ENCODE data around the gene TMSB15B.
"Not testable (repeated sequence)": the region's sequence is repeated elsewhere in the genome, so short reads cannot be mapped to it uniquely, and the experiment has no call there.

Gene TMSB15B

GRCh38 chrX:103941201-103941975 is 21.0 kb upstream of the TMSB15B start:
- no CpG with 5 or more reads among the region's 3 CpGs for WGBS (ENCODE audit: insufficient coverage, insufficient read length)
- Histone ChIP-seq H3K27ac (ENCODE audit: low read length) (no peak overlapping the region), H3K27me3 (ENCODE audit: control insufficient read depth, insufficient read depth, low read length) (no peaks in the 10 kb centered on the region), H3K4me1 (ENCODE audit: control insufficient read depth, insufficient read depth, low read length) (no peaks in the 10 kb centered on the region), H3K9me3 (ENCODE audit: control insufficient read depth, insufficient read depth, low read length) (no peaks in the 10 kb centered on the region), H3K36me3 (ENCODE audit: control insufficient read depth, insufficient read depth, low read length) (no peaks in the 10 kb centered on the region), H3K4me3 (ENCODE audit: low read length) (no peak overlapping the region)
- no peak for DNase-seq (ENCODE audit: low read depth, low spot score)

- WGBS (ENCODE audit: insufficient coverage, insufficient read length), result 100% methylated on average over 1 of the region's 1 CpG
- H3K27me3 ChIP-seq (ENCODE audit: control insufficient read depth, insufficient read depth, low read length), result no peaks in the 10 kb centered on the region
- H3K27ac ChIP-seq (ENCODE audit: low read length), result no peak overlapping the region
- H3K36me3 ChIP-seq (ENCODE audit: control insufficient read depth, insufficient read depth, low read length), result no peaks in the 10 kb centered on the region
- no peaks in the 10 kb centered on the region for H3K9me3 ChIP-seq (ENCODE audit: control insufficient read depth, insufficient read depth, low read length)
- no peak overlapping the region for H3K4me3 ChIP-seq (ENCODE audit: low read length)
- no peak for DNase-seq (ENCODE audit: low read depth, low spot score)
- no peaks in the 10 kb centered on the region for H3K4me1 ChIP-seq (ENCODE audit: control insufficient read depth, insufficient read depth, low read length)
Observed at GRCh38 chrX:103949506-103949905, 12.9 kb upstream of the TMSB15B start.

GRCh38 chrX:103953353-103953752 is 9.1 kb upstream of the TMSB15B start:
- Histone ChIP-seq H3K36me3 (ENCODE audit: control insufficient read depth, insufficient read depth, low read length) (no peaks in the 10 kb centered on the region), H3K27ac (ENCODE audit: low read length) (no peak overlapping the region), H3K4me1 (ENCODE audit: control insufficient read depth, insufficient read depth, low read length) (no peaks in the 10 kb centered on the region), H3K27me3 (ENCODE audit: control insufficient read depth, insufficient read depth, low read length) (no peaks in the 10 kb centered on the region), H3K4me3 (ENCODE audit: low read length) (no peak overlapping the region), H3K9me3 (ENCODE audit: control insufficient read depth, insufficient read depth, low read length) (no peaks in the 10 kb centered on the region)
- WGBS (ENCODE audit: insufficient coverage, insufficient read length), result no CpG with 5 or more reads among the region's 4 CpGs
- no peak for DNase-seq (ENCODE audit: low read depth, low spot score)

DNA sequence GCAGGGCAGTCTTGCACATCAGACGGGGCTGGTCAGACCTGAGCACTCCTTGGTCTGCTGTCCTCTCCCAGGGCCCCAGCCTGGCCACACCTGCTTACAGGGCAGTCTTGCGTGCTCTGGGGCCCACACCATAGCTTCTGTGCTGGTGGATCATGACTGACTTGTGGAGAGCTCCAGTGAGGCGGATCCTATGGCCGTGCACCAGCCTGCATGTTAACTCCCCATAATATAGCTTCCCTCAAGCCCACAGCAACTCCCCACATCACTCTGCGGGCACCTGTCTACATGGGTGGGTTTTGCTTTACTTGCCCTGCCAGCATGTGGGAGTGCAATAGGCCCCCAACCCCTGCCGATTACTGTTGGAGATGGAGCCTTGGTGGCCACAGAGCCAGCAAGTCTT is 8.2 kb upstream of the TMSB15B start:
- no peaks in the 10 kb centered on the region for H3K9me3 ChIP-seq (ENCODE audit: control insufficient read depth, insufficient read depth, low read length)
- H3K4me1 ChIP-seq (ENCODE audit: control insufficient read depth, insufficient read depth, low read length), result no peaks in the 10 kb centered on the region
- no peak overlapping the region for H3K27ac ChIP-seq (ENCODE audit: low read length)
- no peaks in the 10 kb centered on the region for H3K36me3 ChIP-seq (ENCODE audit: control insufficient read depth, insufficient read depth, low read length)
- no peak for DNase-seq (ENCODE audit: low read depth, low spot score)
- WGBS (ENCODE audit: insufficient coverage, insufficient read length), result no CpG with 5 or more reads among the region's 6 CpGs
- no peaks in the 10 kb centered on the region for H3K27me3 ChIP-seq (ENCODE audit: control insufficient read depth, insufficient read depth, low read length)
- H3K4me3 ChIP-seq (ENCODE audit: low read length), result no peak overlapping the region

DNA sequence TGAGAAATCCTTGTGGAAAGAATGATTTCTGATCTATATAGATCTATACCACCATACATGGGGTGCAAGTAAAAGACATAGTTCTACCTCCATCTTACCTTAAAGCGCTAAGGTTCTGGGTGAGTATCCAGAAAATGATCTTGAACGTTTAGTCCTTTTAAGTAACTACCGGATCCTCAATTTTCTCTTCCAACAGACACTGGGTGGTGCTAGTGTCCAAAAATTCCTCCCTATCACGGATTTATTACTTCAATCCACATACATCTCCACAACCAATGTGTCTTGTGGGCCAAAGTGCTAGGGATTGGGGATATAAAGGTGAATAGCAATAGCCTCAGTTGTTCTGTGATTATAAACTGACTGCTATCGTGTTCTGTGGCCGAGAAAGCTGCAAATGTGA is 1.8 kb upstream of the TMSB15B start:
- not testable (repeated sequence) for H3K27ac ChIP-seq (ENCODE audit: low read length); H3K4me3 ChIP-seq (ENCODE audit: low read length); DNase-seq (ENCODE audit: low read depth, low spot score); H3K36me3 ChIP-seq (ENCODE audit: control insufficient read depth, insufficient read depth, low read length); H3K27me3 ChIP-seq (ENCODE audit: control insufficient read depth, insufficient read depth, low read length); H3K9me3 ChIP-seq (ENCODE audit: control insufficient read depth, insufficient read depth, low read length); H3K4me1 ChIP-seq (ENCODE audit: control insufficient read depth, insufficient read depth, low read length)
- no CpG with 5 or more reads among the region's 6 CpGs for WGBS (ENCODE audit: insufficient coverage, insufficient read length)

- not testable (repeated sequence) for H3K36me3 ChIP-seq (ENCODE audit: control insufficient read depth, insufficient read depth, low read length); H3K27ac ChIP-seq (ENCODE audit: low read length); H3K9me3 ChIP-seq (ENCODE audit: control insufficient read depth, insufficient read depth, low read length); H3K27me3 ChIP-seq (ENCODE audit: control insufficient read depth, insufficient read depth, low read length); H3K4me3 ChIP-seq (ENCODE audit: low read length); DNase-seq (ENCODE audit: low read depth, low spot score); H3K4me1 ChIP-seq (ENCODE audit: control insufficient read depth, insufficient read depth, low read length)
- WGBS (ENCODE audit: insufficient coverage, insufficient read length), result no CpG with 5 or more reads among the region's 13 CpGs
Observed at GRCh38 chrX:103983508-103983907, 21.1 kb downstream of the TMSB15B start.

GRCh38 chrX:103999234-103999633 is 36.8 kb downstream of the TMSB15B start:
- no peaks in the 10 kb centered on the region for H3K27me3 ChIP-seq (ENCODE audit: control insufficient read depth, insufficient read depth, low read length)
- no CpG with 5 or more reads among the region's 5 CpGs for WGBS (ENCODE audit: insufficient coverage, insufficient read length)
- DNase-seq (ENCODE audit: low read depth, low spot score), result no peak
- H3K4me1 ChIP-seq (ENCODE audit: control insufficient read depth, insufficient read depth, low read length), result no peaks in the 10 kb centered on the region
- H3K9me3 ChIP-seq (ENCODE audit: control insufficient read depth, insufficient read depth, low read length), result no peaks in the 10 kb centered on the region
- no peak overlapping the region for H3K4me3 ChIP-seq (ENCODE audit: low read length)
- no peaks in the 10 kb centered on the region for H3K36me3 ChIP-seq (ENCODE audit: control insufficient read depth, insufficient read depth, low read length)
- no peak overlapping the region for H3K27ac ChIP-seq (ENCODE audit: low read length)

DNA sequence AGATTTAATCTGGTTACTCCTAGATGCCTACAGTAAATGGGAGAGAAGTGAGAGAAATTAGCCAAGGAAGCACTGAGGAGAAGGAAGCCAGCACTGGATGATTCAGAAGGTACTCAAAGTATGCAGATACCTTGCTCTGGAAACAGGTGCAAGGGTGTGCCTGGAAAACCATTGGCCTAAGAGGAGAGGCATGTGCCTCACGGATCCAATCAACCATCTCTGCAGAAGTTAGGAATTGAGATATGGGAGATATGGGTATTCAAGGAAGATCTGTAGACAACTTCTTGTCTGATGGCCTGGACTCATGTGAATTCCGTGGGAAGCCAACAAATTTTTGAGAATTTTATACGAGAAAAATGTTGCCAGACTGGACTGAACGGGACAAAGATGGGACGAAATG is 46.4 kb downstream of the TMSB15B start:
- WGBS (ENCODE audit: insufficient coverage, insufficient read length), result no CpG with 5 or more reads among the region's 5 CpGs
- DNase-seq (ENCODE audit: low read depth, low spot score), result no peak
- no peaks in the 10 kb centered on the region for H3K9me3 ChIP-seq (ENCODE audit: control insufficient read depth, insufficient read depth, low read length)
- H3K36me3 ChIP-seq (ENCODE audit: control insufficient read depth, insufficient read depth, low read length), result no peaks in the 10 kb centered on the region
- no peak overlapping the region for H3K4me3 ChIP-seq (ENCODE audit: low read length)
- H3K27me3 ChIP-seq (ENCODE audit: control insufficient read depth, insufficient read depth, low read length), result no peaks in the 10 kb centered on the region
- H3K27ac ChIP-seq (ENCODE audit: low read length), result no peak overlapping the region
- H3K4me1 ChIP-seq (ENCODE audit: control insufficient read depth, insufficient read depth, low read length), result no peaks in the 10 kb centered on the region

DNA sequence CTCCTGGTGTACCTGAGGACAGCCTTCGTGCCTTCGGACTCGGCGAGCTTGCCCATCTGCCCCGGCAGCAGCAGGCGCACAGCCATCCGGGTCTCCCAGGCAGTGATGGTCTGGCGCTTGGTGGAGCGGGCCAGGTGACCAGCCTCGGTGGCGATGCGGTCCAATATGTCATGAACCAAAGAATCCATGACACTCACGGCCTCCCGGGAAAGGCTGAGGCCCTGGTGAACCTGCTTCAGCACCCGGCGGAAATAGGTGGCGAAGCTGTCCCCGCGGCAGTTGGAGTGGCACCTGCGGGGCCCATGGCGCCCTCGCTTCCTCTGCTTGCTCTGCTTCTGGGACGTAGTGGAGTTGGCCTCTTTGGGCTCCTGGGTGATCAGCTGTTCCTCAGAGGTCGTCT is 50.7 kb downstream of the TMSB15B start:
- Histone ChIP-seq H3K9me3 (ENCODE audit: control insufficient read depth, insufficient read depth, low read length) (no peaks in the 10 kb centered on the region), H3K4me1 (ENCODE audit: control insufficient read depth, insufficient read depth, low read length) (no peaks in the 10 kb centered on the region), H3K27ac (ENCODE audit: low read length) (no peak overlapping the region), H3K27me3 (ENCODE audit: control insufficient read depth, insufficient read depth, low read length) (no peaks in the 10 kb centered on the region), H3K4me3 (ENCODE audit: low read length) (no peak overlapping the region), H3K36me3 (ENCODE audit: control insufficient read depth, insufficient read depth, low read length) (no peaks in the 10 kb centered on the region)
- no CpG with 5 or more reads among the region's 24 CpGs for WGBS (ENCODE audit: insufficient coverage, insufficient read length)
- DNase-seq (ENCODE audit: low read depth, low spot score), result no peak

DNA sequence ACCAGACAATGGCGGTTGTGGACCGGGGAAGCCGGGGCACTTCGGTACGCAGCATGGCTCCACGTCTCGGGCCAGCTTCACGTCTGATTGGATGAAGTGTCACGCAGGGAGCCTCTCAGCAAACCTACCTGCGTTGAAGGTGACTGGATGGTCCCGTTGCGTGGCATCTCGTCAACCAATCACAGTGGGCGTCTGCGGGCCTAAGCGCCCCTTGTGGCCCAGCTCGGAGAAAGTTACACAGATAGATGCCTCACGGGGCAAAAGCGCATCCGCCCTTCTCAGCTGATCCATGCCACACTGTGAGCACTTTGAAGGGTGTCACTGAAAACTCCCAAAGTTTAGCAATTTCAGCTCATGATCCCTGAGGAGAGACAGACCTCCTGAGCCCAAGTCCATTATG is 51.2 kb downstream of the TMSB15B start, which contains the start of gene H2BW1:
Gene H2BW1 (minus strand): TSS at position 103 of the 400 bp plus-strand sequence. CDS start 132 bp downstream, outside the sequence.
- WGBS (ENCODE audit: insufficient coverage, insufficient read length), result no CpG with 5 or more reads among the region's 20 CpGs
- Histone ChIP-seq H3K4me1 (ENCODE audit: control insufficient read depth, insufficient read depth, low read length) (no peaks in the 10 kb centered on the region), H3K27me3 (ENCODE audit: control insufficient read depth, insufficient read depth, low read length) (no peaks in the 10 kb centered on the region), H3K27ac (ENCODE audit: low read length) (no peak within 1 kb of the TSS), H3K9me3 (ENCODE audit: control insufficient read depth, insufficient read depth, low read length) (no peaks in the 10 kb centered on the region), H3K4me3 (ENCODE audit: low read length) (no peak within 1 kb of the TSS), H3K36me3 (ENCODE audit: control insufficient read depth, insufficient read depth, low read length) (no peaks in the 10 kb centered on the region)
- no peak for DNase-seq (ENCODE audit: low read depth, low spot score)

DNA sequence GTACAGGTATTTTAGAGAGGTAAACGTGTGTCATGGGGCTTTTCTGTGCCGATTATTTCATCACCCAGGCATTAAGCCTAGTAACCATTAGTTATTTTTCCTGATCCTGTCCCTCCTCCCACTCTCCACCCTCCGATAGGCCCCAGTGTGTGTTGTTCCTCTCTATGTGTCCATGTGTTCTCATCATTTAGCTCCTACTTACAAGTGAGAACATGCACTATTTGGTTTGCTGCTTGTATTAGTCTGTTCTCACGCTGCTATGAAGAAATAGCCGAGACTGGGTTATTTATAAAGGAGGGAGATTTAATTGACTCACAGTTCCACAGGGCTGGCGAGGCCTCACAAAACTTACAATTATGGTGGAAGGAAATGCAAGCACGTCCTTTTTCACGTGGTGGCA is 53.1 kb downstream of the TMSB15B start:
- WGBS (ENCODE audit: insufficient coverage, insufficient read length), result no CpG with 5 or more reads among the region's 8 CpGs
- H3K27ac ChIP-seq (ENCODE audit: low read length); H3K4me1 ChIP-seq (ENCODE audit: control insufficient read depth, insufficient read depth, low read length); DNase-seq (ENCODE audit: low read depth, low spot score); H3K4me3 ChIP-seq (ENCODE audit: low read length); H3K36me3 ChIP-seq (ENCODE audit: control insufficient read depth, insufficient read depth, low read length); H3K27me3 ChIP-seq (ENCODE audit: control insufficient read depth, insufficient read depth, low read length); H3K9me3 ChIP-seq (ENCODE audit: control insufficient read depth, insufficient read depth, low read length): not testable (repeated sequence)
